Adrenal gland (tissue), 5 donors: ENCODE results near the gene RNF212.

Experiments used
- CTCF ChIP-seq, 6 experiments: fragments of 450-650 bp in 4 of 6; fragments of 200-600 bp in 2 of 6; sonication (generic) in 1 of 6; IDR thresholded peaks; 1 replicate in 5 of 6; 2 replicates in 1 of 6; pipeline versions ENCODE4 v1.5.1 to v1.8.0; 2016 to 2021; ENCODE audit warnings: antibody characterized with exemption in 6 of 6, mild to moderate bottlenecking in 2 of 6, moderate library complexity in 1 of 6
- POLR2A ChIP-seq, 2 donors: fragments of 450-650 bp; IDR thresholded peaks; one replicate each; pipeline ENCODE4 v1.6.1; 2017; ENCODE audit warnings: antibody characterized with exemption in 2 of 2, mild to moderate bottlenecking in 2 of 2, moderate library complexity in 1 of 2
- donor health status: DM: no; HTN: no; CAD: no.

GRCh38 chr4:1136048-1136447 is 22.7 kb upstream of the RNF212 start:
- TF ChIP-seq CTCF (IDR thresholded peaks at IDR 0.05), result no peak
- TF ChIP-seq POLR2A (IDR thresholded peaks at IDR 0.05), result no peak
